Inferior parietal cortex (tissue), 1 donor: ENCODE measurements around the gene C3orf33.

Experiments used
- DNase-seq: peaks from one replicate; pipeline ENCODE4 v3.0.0-alpha.2; 2016; ENCODE audit errors: extremely low spot score

The C3orf33 gene

GRCh38 chr3:155742349-155742965, 63.6 kb downstream of the C3orf33 start:
- DNase-seq, result no peak

- no peak for DNase-seq
Measured at GRCh38 chr3:155741603-155742002, 64.5 kb downstream of the C3orf33 start.

DNA sequence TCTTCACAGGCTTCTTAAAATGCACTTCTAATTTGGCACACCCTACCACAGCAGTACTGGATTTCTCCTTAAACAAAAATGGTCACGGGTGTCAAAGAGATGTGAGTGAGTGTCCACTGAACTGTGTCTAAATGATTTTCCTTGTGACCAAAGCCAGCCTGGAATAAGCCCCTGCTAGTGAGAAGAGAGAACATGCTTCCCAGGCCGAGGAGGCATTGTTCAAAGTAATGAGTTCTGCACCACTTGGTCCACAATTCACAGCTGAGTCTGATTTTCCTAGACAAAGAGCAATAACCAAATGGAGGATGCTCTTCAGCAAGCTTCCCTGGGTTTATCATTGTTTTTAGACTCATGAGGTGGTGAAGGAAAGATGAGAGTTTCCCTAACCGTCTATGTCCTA, 65.0 kb downstream of the C3orf33 start:
- no peak for DNase-seq

DNA sequence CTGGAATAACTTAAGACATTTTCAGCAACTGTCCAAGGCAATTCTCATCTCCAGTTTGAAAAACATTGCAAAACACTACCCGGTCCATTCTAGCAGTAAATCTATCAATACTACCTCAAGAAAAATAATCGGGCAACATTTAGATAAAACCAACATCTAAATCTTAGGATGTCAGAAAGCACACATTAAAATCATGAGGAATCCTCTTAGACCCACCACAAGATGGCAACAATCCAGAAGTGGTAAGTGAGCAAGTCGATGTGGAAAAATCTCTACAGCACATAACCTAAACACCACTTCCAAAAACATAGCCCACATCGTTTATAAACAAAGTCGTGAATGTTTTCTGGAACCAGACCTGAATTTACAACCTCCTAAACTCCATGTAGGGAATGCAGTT, 66.9 kb downstream of the C3orf33 start:
- no peak for DNase-seq

GRCh38 chr3:155738580-155739076, 67.5 kb downstream of the C3orf33 start:
- no peak for DNase-seq

GRCh38 chr3:155737844-155738460, 68.1 kb downstream of the C3orf33 start:
- no peak for DNase-seq

DNA sequence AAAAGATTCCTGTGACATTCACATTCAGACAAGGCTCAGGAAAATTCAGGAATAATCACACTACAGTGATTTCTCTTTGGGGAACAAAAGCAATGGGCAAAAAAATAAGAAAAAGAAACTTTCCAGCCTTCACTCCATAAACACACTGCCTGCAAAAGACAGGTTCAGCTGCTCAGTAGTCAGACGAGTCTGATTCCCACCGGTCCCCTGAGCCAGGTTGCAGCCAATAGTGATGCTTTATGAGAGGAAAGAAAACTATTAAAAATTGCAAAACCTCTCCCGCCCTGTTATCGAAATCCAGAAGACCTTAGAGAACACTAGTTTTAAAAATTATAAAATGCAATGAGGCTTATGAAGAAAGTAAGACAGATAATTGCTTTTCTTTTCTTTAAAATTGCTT, 69.7 kb downstream of the C3orf33 start:
- DNase-seq, result no peak

DNA sequence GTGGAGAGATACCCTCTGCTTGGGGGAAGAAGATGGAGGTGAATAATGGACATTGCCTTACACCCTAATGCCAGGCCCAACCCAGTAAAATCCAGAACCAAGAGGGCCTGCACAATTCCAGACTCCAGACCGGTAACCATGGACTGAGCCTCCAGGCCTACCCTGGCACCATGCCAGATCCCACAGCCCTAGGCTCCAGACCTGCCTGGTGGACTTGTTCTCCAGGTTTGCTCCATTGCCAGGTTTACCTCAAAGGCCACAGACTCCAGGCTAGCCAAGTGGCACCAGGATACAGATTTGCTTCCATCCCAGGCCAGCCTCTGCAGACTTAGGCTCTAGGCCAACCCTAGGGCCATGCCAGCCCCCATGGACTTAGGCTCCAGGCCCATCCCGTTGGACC, 75.2 kb downstream of the C3orf33 start:
- no peak for DNase-seq

GRCh38 chr3:155727836-155728235, 78.2 kb downstream of the C3orf33 start:
- no peak for DNase-seq

- no peak for DNase-seq
Measured at GRCh38 chr3:155714295-155714718, 91.8 kb downstream of the C3orf33 start.
